ENCODE measurements around the gene DKK1. TPM values are rescaled to one million over a fixed set of nuclear protein-coding genes. Genes with fewer than 3 reads are reported as not detected.

The DKK1 gene
- total RNA-seq, 1 donor from 2014 or later = 6.8 TPM

DNA sequence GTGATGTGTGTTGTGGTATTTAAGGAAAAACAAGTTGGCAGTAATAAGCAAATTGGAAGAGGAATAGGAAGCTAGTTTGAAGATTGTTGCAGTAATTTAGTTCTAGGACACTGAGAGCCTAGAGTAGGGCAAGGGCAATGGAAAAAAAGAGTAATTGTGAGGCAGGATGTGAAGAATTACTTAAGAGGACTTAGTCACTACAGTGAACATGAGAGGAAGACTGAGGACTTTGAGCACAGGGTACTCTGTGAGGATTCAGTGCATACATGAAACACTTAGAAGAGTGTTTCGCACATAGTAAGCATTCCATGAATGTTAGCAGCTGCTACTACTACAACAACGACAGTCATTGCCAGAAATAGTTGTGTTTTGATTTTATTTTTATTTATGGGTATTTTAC, 30.9 kb upstream of the DKK1 start:
- TF ChIP-seq, protein P1, sequence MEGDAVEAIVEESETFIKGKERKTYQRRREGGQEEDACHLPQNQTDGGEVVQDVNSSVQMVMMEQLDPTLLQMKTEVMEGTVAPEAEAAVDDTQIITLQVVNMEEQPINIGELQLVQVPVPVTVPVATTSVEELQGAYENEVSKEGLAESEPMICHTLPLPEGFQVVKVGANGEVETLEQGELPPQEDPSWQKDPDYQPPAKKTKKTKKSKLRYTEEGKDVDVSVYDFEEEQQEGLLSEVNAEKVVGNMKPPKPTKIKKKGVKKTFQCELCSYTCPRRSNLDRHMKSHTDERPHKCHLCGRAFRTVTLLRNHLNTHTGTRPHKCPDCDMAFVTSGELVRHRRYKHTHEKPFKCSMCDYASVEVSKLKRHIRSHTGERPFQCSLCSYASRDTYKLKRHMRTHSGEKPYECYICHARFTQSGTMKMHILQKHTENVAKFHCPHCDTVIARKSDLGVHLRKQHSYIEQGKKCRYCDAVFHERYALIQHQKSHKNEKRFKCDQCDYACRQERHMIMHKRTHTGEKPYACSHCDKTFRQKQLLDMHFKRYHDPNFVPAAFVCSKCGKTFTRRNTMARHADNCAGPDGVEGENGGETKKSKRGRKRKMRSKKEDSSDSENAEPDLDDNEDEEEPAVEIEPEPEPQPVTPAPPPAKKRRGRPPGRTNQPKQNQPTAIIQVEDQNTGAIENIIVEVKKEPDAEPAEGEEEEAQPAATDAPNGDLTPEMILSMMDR (IDR thresholded peaks at IDR 0.05; ENCODE audit: unreplicated experiment) = no peak
- Mint-ChIP-seq H3K36me3 (ENCODE audit: low read depth, unreplicated experiment) (no peaks in the 10 kb centered on the region), H3K27ac (ENCODE audit: unreplicated experiment) (no peak overlapping the region), H3K9me3 (ENCODE audit: unreplicated experiment) (no peaks in the 10 kb centered on the region), H3K4me3 (ENCODE audit: unreplicated experiment) (no peak overlapping the region), H3K4me1 (ENCODE audit: unreplicated experiment) (no peaks in the 10 kb centered on the region), H3K27me3 (ENCODE audit: unreplicated experiment) (no peaks in the 10 kb centered on the region)
- DNase-seq (ENCODE audit: low spot score) = no peak

DNA sequence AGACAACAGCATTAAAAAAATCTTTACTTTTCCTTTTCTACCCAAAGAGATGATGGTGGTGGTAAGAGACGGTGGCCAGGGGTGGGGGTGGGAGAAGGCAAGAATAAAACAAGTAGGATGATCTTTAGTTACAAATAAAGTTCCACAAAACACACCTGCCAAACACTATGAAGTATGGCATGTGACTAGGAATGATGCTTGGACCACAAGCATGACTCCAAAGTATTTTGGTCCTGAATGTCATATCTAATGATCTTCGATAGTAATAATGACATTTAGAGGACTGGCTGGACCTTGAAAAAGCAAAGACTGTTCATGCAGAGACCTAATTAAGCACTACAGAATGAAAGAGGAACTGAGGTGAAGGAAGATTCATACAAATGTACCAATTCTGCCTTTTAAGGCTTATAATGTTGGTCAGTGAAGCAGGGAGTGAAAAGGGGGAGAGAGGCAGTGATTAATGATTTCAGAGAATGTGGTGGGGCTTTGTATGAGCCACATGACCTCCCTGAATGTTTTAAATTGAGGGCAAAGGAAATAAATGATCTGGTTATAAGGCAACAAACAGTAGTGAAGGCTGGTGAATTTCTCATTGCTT, 29.6 kb upstream of the DKK1 start:
- no peaks in the 10 kb centered on the region for H3K27me3 Mint-ChIP-seq (ENCODE audit: unreplicated experiment)
- TF ChIP-seq, protein P1 (IDR thresholded peaks at IDR 0.05; ENCODE audit: unreplicated experiment) = no peak
- no peak for DNase-seq (ENCODE audit: low spot score)
- H3K4me3 Mint-ChIP-seq (ENCODE audit: unreplicated experiment) = no peak overlapping the region
- no peaks in the 10 kb centered on the region for H3K36me3 Mint-ChIP-seq (ENCODE audit: low read depth, unreplicated experiment)
- H3K27ac Mint-ChIP-seq (ENCODE audit: unreplicated experiment) = no peak overlapping the region
- no peaks in the 10 kb centered on the region for H3K4me1 Mint-ChIP-seq (ENCODE audit: unreplicated experiment)
- H3K9me3 Mint-ChIP-seq (ENCODE audit: unreplicated experiment) = no peaks in the 10 kb centered on the region

DNA sequence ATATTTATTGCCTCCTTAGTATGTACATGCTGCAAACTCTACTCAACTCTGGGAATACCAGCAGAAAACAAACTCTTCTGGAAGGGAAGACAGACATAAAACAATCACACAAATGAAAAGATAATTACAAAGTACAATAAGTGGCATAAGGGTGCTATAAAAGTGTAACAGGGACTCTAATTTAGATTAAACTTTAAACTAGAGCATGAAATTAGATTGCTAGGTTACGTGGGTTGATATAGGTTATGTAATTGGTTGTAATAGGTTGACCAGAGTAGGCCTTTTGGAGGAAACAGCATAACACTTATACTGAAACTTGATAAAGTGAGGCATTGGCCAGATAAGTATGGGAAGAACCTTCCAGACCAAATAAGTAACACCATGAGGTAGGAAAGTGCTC, 26.2 kb upstream of the DKK1 start:
- no peaks in the 10 kb centered on the region for H3K9me3 Mint-ChIP-seq (ENCODE audit: unreplicated experiment)
- TF ChIP-seq, protein P1 (IDR thresholded peaks at IDR 0.05; ENCODE audit: unreplicated experiment) = no peak
- H3K27me3 Mint-ChIP-seq (ENCODE audit: unreplicated experiment) = no peaks in the 10 kb centered on the region
- H3K27ac Mint-ChIP-seq (ENCODE audit: unreplicated experiment) = no peak overlapping the region
- no peaks in the 10 kb centered on the region for H3K4me1 Mint-ChIP-seq (ENCODE audit: unreplicated experiment)
- no peaks in the 10 kb centered on the region for H3K36me3 Mint-ChIP-seq (ENCODE audit: low read depth, unreplicated experiment)
- no peak overlapping the region for H3K4me3 Mint-ChIP-seq (ENCODE audit: unreplicated experiment)
- no peak for DNase-seq (ENCODE audit: low spot score)

DNA sequence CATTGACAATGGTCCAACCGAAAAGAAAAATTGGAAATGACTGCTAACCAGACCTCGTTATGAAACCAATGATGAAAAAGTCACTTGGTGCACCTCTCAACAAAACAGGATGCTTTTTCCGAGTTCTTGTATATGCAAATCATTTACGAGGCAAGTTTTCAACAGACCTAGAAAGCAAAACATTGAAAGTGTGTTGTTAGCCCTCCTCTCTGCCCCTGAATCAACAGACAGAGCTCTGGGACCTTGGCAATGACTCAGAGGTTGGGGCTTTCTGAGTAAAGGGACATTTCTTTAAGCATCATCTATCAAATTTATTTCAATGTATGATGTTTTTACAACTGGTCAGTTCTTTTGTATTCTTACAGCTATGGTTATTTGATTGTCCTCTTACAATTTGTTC, 16.3 kb upstream of the DKK1 start:
- TF ChIP-seq, protein P1 (IDR thresholded peaks at IDR 0.05; ENCODE audit: unreplicated experiment) = no peak
- no peaks in the 10 kb centered on the region for H3K4me1 Mint-ChIP-seq (ENCODE audit: unreplicated experiment)
- no peaks in the 10 kb centered on the region for H3K27me3 Mint-ChIP-seq (ENCODE audit: unreplicated experiment)
- no peak overlapping the region for H3K4me3 Mint-ChIP-seq (ENCODE audit: unreplicated experiment)
- H3K27ac Mint-ChIP-seq (ENCODE audit: unreplicated experiment) = no peak overlapping the region
- no peak for DNase-seq (ENCODE audit: low spot score)
- H3K9me3 Mint-ChIP-seq (ENCODE audit: unreplicated experiment) = no peaks in the 10 kb centered on the region
- H3K36me3 Mint-ChIP-seq (ENCODE audit: low read depth, unreplicated experiment) = no peaks in the 10 kb centered on the region

DNA sequence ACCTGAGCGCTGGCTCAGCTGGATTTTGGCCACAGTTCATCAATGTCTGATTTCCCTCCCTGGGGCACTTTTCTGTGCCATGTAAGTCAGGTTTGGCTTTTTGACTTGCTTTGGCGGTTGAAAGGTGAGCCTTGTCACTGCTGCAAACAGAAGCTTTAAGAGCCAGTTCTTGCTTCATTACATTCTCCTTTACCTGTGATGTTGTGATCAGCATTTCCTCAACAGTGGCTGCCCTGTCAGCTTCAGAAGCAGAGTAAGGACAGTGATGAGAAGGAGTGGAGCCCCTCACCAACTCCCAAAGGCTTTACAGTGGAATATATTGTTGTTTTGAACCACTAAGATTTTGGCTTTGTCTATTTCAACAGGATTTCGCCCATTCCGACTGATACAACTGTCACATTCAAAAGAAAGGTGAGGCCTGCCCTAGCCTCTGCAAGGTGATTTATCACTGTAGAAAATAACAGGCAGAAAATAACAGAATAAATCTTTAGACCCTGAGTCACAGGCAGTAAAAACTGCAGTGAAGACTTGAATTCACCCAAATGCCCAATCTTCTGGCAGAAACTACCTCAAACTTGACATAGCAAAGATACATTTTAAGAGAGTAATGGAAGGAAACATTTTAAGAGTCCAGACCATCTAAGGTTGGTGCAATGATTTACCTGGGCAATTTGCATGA, 13.3 kb upstream of the DKK1 start:
- DNase-seq (ENCODE audit: low spot score) = no peak
- H3K4me3 Mint-ChIP-seq (ENCODE audit: unreplicated experiment) = no peak overlapping the region
- no peaks in the 10 kb centered on the region for H3K4me1 Mint-ChIP-seq (ENCODE audit: unreplicated experiment)
- H3K9me3 Mint-ChIP-seq (ENCODE audit: unreplicated experiment) = no peaks in the 10 kb centered on the region
- H3K36me3 Mint-ChIP-seq (ENCODE audit: low read depth, unreplicated experiment) = no peaks in the 10 kb centered on the region
- H3K27ac Mint-ChIP-seq (ENCODE audit: unreplicated experiment) = no peak overlapping the region
- TF ChIP-seq, protein P1 (IDR thresholded peaks at IDR 0.05; ENCODE audit: unreplicated experiment) = no peak
- no peaks in the 10 kb centered on the region for H3K27me3 Mint-ChIP-seq (ENCODE audit: unreplicated experiment)

All from endothelial cell (in vitro differentiated cells).